Effector CD8-positive, alpha-beta T cell (primary cell): ENCODE results near the gene SCFD2.

Experiments
- DNase-seq: peaks from one replicate; lab custom pipeline; 2025; lab: John Stamatoyannopoulos, UW

SCFD2 gene

GRCh38 chr4:52926196-52926974 is 439.5 kb downstream of the SCFD2 start:
- no peak for DNase-seq

GRCh38 chr4:52925531-52925968 is 440.3 kb downstream of the SCFD2 start:
- DNase-seq: no peak

GRCh38 chr4:52919461-52919860 is 446.4 kb downstream of the SCFD2 start:
- no peak for DNase-seq

GRCh38 chr4:52917817-52918216 is 448.0 kb downstream of the SCFD2 start:
- DNase-seq: no peak

- DNase-seq: no peak
Observed at GRCh38 chr4:52915730-52916300, 450.0 kb downstream of the SCFD2 start.

GRCh38 chr4:52915191-52915590 is 450.7 kb downstream of the SCFD2 start:
- no peak for DNase-seq

GRCh38 chr4:52914051-52914605 is 451.7 kb downstream of the SCFD2 start:
- no peak for DNase-seq

- DNase-seq: no peak
Observed at GRCh38 chr4:52912608-52913007, 453.3 kb downstream of the SCFD2 start.

GRCh38 chr4:52911684-52912294 is 454.1 kb downstream of the SCFD2 start:
- DNase-seq: peak; percentile 17

DNA sequence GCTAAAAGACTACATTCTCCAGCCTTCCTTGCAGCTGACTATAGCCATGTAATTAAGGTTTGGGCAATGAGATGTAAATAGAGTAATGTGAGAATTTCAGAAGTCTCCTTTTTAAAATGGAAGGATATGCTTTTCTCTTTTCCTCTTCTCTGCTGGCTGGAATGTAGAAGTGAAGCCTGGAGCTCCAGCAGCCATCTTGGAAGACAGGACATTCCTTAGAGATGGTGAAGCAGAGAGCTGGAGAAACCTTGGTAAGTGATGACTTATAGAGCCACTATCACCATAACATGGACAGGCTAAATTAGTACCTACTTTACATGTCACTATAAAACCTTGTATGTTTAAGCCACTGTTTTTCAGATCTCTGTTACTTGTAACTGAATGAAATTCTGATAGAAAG is 455.7 kb downstream of the SCFD2 start:
- DNase-seq: no peak

GRCh38 chr4:52907510-52907909 is 458.4 kb downstream of the SCFD2 start:
- DNase-seq: no peak

- DNase-seq: no peak
Observed at GRCh38 chr4:52904421-52904820, 461.4 kb downstream of the SCFD2 start.

DNA sequence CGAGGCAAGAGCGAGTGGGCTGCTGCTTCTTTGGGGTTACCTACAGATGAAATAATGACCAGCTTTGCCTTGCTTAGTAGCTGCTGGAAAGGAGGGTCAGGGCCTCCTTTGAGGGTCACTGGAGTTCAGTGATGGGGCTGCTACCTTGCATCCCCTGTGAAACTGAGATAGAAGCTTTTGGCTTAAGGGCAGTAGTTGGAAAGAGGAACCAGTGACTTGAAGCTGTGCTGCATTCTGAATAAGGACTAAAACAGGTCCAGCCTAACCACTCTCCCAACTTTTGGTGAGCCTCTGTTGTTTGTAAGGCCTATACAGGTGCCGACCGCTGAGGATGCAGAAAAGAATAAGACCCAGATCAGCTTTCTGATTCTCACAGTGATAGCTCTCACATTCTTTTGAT is 462.6 kb downstream of the SCFD2 start:
- no peak for DNase-seq

GRCh38 chr4:52894443-52894842 is 471.4 kb downstream of the SCFD2 start:
- no peak for DNase-seq

DNA sequence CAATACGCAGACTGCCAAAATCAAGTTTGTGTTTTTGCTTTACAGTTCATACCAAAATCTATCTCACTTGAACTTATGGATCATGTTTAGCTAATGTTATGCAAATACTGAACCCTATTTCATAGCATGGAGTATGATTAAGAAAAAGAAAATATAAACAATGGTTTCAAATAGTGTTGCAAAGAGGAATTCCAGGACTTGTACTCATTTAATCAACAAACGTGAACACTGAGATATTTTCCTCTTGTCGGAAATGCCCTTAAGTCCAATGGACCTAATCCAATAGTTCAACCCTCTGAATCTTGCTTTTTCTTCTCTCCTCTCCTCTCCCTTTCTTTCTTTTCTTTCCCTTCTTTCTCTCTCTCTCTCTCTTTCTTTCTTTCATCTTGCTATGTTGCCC is 473.0 kb downstream of the SCFD2 start:
- DNase-seq: no peak

- no peak for DNase-seq
Observed at GRCh38 chr4:52891743-52892142, 474.1 kb downstream of the SCFD2 start.

DNA sequence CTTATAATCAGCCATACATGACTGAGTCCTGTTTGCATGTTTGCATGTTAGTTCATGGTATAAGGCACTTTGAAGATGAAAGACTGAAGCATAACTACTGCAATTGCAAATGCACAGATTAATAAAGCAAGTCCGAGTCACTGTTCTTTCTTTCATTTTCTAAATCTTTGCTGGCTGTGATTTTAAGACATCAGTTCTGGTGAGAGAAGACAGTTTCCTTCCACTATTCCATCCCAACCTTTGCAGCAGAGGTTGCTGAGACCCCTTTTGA is 475.4 kb downstream of the SCFD2 start:
- no peak for DNase-seq

DNA sequence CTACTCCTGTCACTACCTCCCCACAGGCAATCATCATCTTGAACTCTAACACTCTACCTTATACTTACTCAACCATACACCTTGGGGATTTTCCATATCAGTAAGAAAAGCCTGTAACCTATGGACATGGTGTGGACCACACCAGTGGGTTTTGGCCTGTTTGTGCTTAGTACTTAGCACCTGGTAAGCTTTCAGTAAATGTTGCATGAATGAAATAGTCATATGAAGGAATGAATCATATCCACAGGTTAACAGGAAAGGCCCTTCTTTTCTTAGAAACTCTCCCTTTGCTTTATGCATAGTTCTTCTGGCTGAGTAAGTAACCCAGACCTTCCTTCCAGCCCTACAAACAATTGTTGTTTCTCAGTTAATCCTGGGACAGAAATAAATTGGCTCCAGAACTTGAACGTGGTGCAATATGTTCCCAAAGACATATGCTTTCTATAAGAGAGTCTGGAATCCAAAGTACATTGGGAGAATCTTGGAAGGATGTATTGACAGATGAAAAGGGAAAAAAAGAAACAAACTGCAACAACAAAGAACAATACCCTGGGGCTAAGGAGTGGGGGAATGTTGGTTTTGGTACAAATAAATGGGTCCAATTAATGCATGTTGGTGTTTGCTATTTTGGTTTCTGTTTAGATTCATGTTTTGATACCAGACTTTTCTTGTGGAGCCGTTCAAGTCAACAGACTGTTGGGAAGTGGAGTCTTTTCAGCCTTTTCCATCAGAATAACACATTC is 475.9 kb downstream of the SCFD2 start:
- DNase-seq: no peak

- DNase-seq: no peak
Observed at GRCh38 chr4:52889354-52889753, 476.5 kb downstream of the SCFD2 start.

GRCh38 chr4:52884994-52885393 is 480.9 kb downstream of the SCFD2 start:
- no peak for DNase-seq

GRCh38 chr4:52883707-52884669 is 481.9 kb downstream of the SCFD2 start:
- no peak for DNase-seq
